ENCODE measurements around the gene CLASP1.
"Not testable (repeated sequence)": the region's sequence is repeated elsewhere in the genome, so short reads cannot be mapped to it uniquely, and the experiment has no call there.

Gene CLASP1

DNA sequence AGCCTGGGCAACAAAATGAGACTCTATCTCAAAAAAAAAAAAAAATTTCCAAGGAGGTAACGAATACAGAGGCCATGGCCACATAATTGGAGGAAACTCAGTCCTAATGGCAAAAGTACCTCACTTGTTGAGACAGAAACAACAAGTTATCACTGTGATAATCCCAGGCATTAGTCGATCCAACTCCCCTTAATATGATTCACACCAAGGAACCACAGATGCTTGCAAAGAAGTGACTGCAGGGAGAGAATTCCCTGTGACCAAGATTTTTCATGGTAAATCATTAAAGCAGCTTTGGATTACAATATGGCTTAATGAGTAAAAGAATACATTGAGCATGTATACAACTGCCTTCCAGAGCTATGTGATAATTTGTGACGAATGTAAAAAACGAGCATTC is 199.0 kb downstream of the CLASP1 start:
- in situ Hi-C loops (cut with MboI; ENCODE audit: low pct_unique_long_range_greater_than_20kb, low sequenced_read_pairs, unreplicated experiment): no loop called here
- TF ChIP-seq, protein P1, sequence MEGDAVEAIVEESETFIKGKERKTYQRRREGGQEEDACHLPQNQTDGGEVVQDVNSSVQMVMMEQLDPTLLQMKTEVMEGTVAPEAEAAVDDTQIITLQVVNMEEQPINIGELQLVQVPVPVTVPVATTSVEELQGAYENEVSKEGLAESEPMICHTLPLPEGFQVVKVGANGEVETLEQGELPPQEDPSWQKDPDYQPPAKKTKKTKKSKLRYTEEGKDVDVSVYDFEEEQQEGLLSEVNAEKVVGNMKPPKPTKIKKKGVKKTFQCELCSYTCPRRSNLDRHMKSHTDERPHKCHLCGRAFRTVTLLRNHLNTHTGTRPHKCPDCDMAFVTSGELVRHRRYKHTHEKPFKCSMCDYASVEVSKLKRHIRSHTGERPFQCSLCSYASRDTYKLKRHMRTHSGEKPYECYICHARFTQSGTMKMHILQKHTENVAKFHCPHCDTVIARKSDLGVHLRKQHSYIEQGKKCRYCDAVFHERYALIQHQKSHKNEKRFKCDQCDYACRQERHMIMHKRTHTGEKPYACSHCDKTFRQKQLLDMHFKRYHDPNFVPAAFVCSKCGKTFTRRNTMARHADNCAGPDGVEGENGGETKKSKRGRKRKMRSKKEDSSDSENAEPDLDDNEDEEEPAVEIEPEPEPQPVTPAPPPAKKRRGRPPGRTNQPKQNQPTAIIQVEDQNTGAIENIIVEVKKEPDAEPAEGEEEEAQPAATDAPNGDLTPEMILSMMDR (IDR thresholded peaks at IDR 0.05; ENCODE audit: extremely low read depth, insufficient read depth, missing control alignments): no peak
- no peak for DNase-seq (ENCODE audit: low spot score)

DNA sequence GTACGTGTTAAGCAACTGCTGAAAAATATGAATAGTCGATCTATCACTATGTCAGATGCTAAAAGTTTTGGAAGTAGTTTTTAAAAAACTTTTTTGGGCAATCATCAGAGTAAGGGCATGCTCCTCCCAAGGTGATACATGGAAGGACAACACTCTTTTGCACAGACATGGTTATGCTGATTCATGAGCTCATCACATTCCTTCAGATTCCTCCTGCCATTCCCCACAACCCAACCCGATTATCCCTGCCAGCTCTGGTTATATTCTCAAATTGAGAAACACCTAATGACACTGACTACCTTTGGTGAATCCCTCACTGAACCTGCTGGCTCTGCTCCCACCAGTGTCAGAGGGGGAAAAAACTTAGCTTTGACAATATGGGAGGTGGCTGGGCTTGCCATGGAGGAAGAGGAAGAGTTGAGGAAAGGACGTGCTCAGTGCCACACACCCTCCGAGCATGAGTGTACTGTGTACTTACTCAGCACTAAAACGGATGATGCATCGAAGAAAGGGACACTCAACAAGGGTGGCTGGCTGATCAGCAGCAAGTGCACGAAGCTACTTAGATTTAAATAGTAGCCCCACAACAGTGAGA is 202.5 kb downstream of the CLASP1 start:
- in situ Hi-C loops (cut with MboI; ENCODE audit: low pct_unique_long_range_greater_than_20kb, low sequenced_read_pairs, unreplicated experiment): no loop called here
- TF ChIP-seq, protein P1 (IDR thresholded peaks at IDR 0.05; ENCODE audit: extremely low read depth, insufficient read depth, missing control alignments): no peak
- DNase-seq (ENCODE audit: low spot score): no peak

DNA sequence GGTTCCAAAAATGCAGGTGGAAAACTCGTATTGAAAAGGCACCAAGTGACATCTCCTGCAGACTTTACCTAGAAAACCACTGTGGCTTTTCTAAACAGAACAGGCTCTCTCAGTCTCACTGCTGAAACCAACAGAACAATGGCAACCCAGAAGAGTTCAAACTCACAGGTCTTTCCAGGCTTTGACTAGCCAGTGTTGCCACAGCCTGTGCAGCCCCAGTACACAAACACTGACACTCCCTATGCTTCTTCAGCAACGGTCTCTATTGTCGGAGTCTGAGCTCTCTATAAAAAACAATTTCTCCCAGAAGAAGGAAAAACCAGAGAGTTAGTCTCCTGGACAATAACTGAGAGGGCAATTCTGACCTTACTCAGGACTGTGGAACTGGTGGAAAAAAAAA is 206.4 kb downstream of the CLASP1 start:
- DNase-seq (ENCODE audit: low spot score): no peak
- TF ChIP-seq, protein P1 (IDR thresholded peaks at IDR 0.05; ENCODE audit: extremely low read depth, insufficient read depth, missing control alignments): no peak
- in situ Hi-C loops (cut with MboI; ENCODE audit: low pct_unique_long_range_greater_than_20kb, low sequenced_read_pairs, unreplicated experiment): no loop called here

DNA sequence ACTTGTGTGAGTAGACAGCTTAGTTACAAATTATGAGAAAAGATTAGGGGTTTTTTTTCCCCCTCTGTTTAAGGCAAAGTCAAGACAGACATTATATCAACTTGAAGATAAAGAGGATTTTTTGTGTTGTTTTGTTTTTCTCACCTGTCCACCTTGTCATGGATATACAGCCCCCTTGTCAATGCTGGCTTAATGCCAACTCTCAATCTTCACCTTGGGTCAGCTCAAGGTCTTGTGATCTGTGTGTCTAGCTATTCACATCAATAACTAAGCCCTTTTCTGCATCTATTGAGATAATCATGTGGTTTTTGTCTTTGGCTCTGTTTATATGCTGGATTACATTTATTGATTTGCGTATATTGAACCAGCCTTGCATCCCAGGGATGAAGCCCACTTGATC is 211.0 kb downstream of the CLASP1 start:
- in situ Hi-C loops (cut with MboI; ENCODE audit: low pct_unique_long_range_greater_than_20kb, low sequenced_read_pairs, unreplicated experiment); DNase-seq (ENCODE audit: low spot score): not testable (repeated sequence)

DNA sequence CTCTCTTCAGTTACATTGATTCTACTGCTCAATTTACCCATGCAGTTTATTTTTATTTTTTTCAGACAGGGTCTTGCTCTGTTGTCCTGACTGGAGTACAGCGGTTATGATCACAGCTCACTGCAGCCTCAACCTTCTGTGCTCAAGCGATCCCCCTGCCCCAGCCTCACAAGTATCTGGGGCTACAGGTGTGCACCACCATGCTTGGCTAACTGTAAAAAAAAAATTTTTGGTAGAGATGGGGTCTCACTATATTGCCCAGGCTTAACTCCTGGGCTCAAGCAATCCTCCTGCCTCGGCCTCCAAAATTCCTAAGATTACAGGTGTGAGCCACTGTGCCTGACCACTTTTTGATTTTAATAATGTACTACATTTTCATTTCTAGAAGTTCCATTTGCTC is 212.3 kb downstream of the CLASP1 start:
- in situ Hi-C loops (cut with MboI; ENCODE audit: low pct_unique_long_range_greater_than_20kb, low sequenced_read_pairs, unreplicated experiment): no loop called here
- TF ChIP-seq, protein P1 (IDR thresholded peaks at IDR 0.05; ENCODE audit: extremely low read depth, insufficient read depth, missing control alignments): no peak

DNA sequence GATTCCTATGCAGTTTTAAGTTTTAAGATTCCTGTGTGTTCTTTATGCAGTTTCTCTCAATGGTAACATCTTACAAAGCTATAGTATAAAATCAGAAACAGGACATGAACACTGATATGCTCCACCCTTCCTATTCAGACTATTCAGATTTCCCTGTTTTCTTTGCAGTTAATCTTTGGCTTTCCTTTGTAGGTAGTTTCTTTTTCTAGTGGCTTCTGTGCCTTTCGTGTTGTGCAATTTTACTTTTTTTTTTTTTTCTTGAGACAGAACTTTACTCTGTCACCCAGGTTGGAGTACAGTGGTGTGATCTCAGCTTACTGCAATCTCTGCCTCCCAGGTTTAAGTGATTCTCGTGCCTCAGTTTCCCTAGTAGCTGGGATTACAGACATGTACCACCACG is 213.5 kb downstream of the CLASP1 start:
- TF ChIP-seq, protein P1 (IDR thresholded peaks at IDR 0.05; ENCODE audit: extremely low read depth, insufficient read depth, missing control alignments): no peak
- DNase-seq (ENCODE audit: low spot score): no peak
- in situ Hi-C loops (cut with MboI; ENCODE audit: low pct_unique_long_range_greater_than_20kb, low sequenced_read_pairs, unreplicated experiment): no loop called here

More for the DNA sequence above, 212.3 kb downstream of the CLASP1 start:
- no peak for DNase-seq (ENCODE audit: low spot score)

DNA sequence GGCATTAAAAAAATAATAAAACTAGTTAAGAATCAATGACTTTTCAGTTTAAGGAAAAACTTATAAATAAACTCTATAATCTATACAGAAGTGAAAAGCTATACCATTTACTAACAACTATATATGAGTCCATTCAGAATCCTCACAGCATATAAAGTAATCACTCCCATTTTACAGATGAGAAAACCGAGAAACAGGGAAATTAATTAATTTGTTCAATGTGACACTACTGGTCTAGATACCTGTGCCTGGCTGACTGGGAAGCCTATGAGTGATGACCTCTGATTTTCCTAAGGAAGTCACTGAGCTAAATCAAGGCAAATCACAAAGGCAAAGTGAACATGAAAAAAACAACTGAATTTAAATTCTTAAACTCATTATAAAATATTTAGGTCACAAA is 218.0 kb downstream of the CLASP1 start:
- TF ChIP-seq, protein P1 (IDR thresholded peaks at IDR 0.05; ENCODE audit: extremely low read depth, insufficient read depth, missing control alignments): no peak
- no peak for DNase-seq (ENCODE audit: low spot score)
- in situ Hi-C loops (cut with MboI; ENCODE audit: low pct_unique_long_range_greater_than_20kb, low sequenced_read_pairs, unreplicated experiment): no loop called here
